ENCODE results near the gene NUMB.
"Not testable (repeated sequence)": the region's sequence is repeated elsewhere in the genome, so short reads cannot be mapped to it uniquely, and the experiment has no call there.

Gene NUMB

DNA sequence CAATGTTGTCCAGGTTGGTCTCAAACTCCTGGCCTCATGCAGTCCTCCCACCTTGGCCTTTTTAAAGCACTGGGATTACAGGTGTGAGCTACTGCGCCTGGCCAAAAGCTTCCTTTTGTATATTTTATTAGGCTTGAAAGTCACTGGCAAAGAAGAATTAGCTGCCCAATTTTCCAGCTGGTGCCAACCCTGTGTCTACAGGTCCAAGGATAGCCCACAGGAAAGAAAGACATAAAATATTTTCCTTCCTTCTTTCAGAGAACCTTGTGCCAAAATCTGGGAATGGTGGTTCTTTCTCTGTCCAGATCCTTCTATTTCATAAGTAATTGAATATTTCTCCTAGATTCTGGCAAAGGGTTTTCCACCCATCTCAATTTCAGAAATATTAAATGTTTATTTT, 84.1 kb downstream of the NUMB start:
- FAIRE-seq (no peak), DNase-seq (ENCODE audit: insufficient read length) (no peak)
- TF ChIP-seq POLR2AphosphoS5 (IDR thresholded peaks at IDR 0.05; ENCODE audit: low read depth, low read length) (no peak), POLR2A (IDR thresholded peaks at IDR 0.05; ENCODE audit: low read depth, low read length) (no peak), TAF1 (IDR thresholded peaks at IDR 0.05; ENCODE audit: borderline replicate concordance, low read depth, low read length) (no peak)

DNA sequence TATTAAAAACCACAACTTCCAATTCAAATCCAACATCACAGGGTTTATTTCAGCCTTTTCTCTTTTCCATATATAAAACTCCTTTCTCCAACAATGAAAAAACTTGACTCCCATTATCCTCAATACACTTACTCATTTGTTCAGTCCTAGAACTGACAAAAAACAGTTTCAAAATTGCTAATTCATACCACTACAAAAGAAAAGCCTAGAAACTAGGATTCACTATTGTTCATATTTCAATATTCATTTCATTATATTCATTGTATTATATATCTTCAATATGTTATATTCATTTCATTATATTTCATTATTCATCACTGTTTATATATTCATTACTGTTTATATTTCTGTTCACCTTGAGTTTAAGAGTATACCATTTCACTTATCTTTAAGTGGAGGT, 85.8 kb downstream of the NUMB start:
- DNase-seq (ENCODE audit: insufficient read length) (no peak), FAIRE-seq (no peak)
- TF ChIP-seq TAF1 (IDR thresholded peaks at IDR 0.05; ENCODE audit: borderline replicate concordance, low read depth, low read length): no peak
- TF ChIP-seq POLR2AphosphoS5 (IDR thresholded peaks at IDR 0.05; ENCODE audit: low read depth, low read length): no peak
- TF ChIP-seq POLR2A (IDR thresholded peaks at IDR 0.05; ENCODE audit: low read depth, low read length): no peak

DNA sequence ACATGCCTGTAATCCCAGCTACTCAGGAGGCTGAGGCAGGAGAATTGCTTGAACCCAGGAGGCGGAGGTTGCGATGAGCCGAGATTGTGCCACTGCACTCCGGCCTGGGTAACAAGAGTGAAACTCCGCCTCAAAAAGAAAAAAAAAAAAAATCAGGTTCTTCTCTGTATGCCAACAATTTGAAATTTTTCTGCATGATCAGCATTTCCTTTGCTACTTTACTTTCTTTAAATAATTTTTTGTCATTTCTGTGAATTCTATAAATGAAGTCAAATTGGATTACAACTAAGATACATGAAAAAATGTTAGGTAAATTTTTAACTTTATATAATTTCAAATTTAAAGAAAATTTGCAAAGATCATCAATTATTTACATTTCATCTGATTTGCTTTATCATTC, 87.8 kb downstream of the NUMB start:
- no peak for DNase-seq (ENCODE audit: insufficient read length)
- no peak for TF ChIP-seq POLR2A (IDR thresholded peaks at IDR 0.05; ENCODE audit: low read depth, low read length)
- no peak for TF ChIP-seq TAF1 (IDR thresholded peaks at IDR 0.05; ENCODE audit: borderline replicate concordance, low read depth, low read length)
- no peak for TF ChIP-seq POLR2AphosphoS5 (IDR thresholded peaks at IDR 0.05; ENCODE audit: low read depth, low read length)
- no peak for FAIRE-seq

DNA sequence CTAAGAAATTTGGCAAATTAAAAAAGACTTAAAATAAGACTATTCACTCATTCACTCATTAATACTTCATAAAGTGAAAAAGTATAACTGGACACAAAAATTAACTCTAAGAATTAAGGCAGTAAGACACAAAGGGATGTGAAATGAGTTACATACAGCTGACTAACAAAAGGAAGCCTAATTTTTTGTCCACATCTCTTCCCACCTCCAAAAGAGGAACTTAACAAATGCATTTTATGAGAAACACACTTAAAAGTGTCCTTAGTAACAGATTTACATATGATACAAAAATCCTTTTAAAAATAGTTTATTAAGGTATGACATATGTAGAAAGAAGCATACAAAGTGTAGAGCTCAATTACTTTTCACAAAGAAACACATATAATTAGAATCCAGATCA, 88.9 kb downstream of the NUMB start:
- FAIRE-seq (no peak), DNase-seq (ENCODE audit: insufficient read length) (no peak)
- no peak for TF ChIP-seq POLR2A (IDR thresholded peaks at IDR 0.05; ENCODE audit: low read depth, low read length)
- no peak for TF ChIP-seq POLR2AphosphoS5 (IDR thresholded peaks at IDR 0.05; ENCODE audit: low read depth, low read length)
- no peak for TF ChIP-seq TAF1 (IDR thresholded peaks at IDR 0.05; ENCODE audit: borderline replicate concordance, low read depth, low read length)

DNA sequence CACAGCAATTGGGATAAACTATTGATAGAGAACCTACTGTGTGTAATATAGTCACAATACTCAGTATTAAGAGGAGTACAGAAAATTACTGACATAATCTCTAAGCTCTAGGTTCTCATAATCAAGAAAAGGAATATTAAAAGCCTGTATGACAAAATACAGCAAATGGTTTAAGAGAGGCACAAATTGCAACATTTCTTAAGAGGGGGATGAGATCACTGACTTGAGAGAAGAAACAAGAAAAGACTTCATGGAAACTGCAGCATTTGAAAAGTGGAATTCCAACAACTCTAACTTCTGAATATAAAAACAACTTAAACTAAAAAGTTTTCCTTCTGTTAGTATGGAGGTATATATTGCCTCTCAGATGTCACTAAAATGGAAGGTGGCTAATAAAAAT, 89.7 kb downstream of the NUMB start:
- FAIRE-seq (no peak), DNase-seq (ENCODE audit: insufficient read length) (no peak)
- TF ChIP-seq TAF1 (IDR thresholded peaks at IDR 0.05; ENCODE audit: borderline replicate concordance, low read depth, low read length) (no peak), POLR2AphosphoS5 (IDR thresholded peaks at IDR 0.05; ENCODE audit: low read depth, low read length) (no peak), POLR2A (IDR thresholded peaks at IDR 0.05; ENCODE audit: low read depth, low read length) (no peak)

DNA sequence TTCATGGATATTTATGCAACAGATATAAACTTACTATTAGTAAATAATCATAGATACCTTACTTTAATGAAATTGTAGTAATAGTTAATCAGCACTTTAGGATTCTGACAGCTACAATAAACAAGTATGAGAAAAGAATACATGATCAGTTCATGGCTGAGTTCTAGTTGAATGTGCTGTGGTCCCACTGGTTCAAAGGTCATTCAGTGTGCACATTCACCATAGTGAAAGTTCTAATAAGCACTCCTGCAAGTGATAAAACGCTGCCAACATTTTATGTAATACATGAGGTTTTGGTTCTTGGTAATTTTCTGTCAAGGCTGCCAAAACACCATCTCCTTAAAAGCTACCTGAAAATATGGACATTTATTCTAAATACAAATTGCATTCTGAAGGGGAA, 92.6 kb downstream of the NUMB start:
- FAIRE-seq (no peak), DNase-seq (ENCODE audit: insufficient read length) (no peak)

DNA sequence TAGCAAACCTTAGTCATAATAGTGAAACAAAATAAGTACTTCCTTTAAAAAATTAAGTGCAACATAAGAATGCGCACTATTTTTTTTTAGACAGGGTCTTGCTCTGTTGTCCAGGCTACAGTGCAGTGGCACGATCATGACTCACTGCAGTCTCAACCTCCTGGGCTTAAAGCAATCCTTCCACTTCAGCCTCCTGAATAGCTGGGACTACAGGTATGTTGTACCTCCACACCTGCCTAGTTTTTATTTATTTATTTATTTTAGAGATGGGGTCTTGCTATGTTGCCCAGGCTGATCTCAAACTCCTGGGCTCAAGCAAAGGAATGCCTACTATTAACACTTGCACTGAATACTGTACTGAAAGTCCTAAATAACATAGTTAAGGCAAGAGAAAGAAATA, 93.8 kb downstream of the NUMB start:
- no peak for TF ChIP-seq POLR2A (IDR thresholded peaks at IDR 0.05; ENCODE audit: low read depth, low read length)
- no peak for TF ChIP-seq TAF1 (IDR thresholded peaks at IDR 0.05; ENCODE audit: borderline replicate concordance, low read depth, low read length)
- TF ChIP-seq POLR2AphosphoS5 (IDR thresholded peaks at IDR 0.05; ENCODE audit: low read depth, low read length): no peak
- DNase-seq (ENCODE audit: insufficient read length) (no peak), FAIRE-seq (no peak)

More for the DNA sequence above, 92.6 kb downstream of the NUMB start:
- TF ChIP-seq POLR2AphosphoS5 (IDR thresholded peaks at IDR 0.05; ENCODE audit: low read depth, low read length) (no peak), TAF1 (IDR thresholded peaks at IDR 0.05; ENCODE audit: borderline replicate concordance, low read depth, low read length) (no peak), POLR2A (IDR thresholded peaks at IDR 0.05; ENCODE audit: low read depth, low read length) (no peak)

DNA sequence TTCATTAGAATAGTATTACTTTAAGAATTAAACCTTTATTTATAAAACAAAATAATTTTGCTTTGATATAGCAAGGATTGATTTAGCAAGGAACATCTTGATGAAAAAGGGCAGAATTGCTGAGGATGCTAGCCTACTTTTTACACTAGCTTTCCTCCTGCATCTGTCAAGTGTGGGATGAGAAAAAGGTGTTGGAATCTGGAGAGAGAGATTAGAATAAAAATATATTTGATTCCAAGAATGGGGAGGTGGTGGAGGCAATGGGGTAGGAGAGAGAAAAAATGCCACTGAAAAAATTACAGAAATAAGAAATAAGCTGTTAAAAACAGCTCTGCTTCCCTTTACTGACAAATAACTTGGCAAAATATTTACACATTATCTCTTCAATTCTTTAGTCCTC, 98.9 kb downstream of the NUMB start:
- no peak for FAIRE-seq
- no peak for DNase-seq (ENCODE audit: insufficient read length)
- TF ChIP-seq POLR2AphosphoS5 (IDR thresholded peaks at IDR 0.05; ENCODE audit: low read depth, low read length) (no peak), TAF1 (IDR thresholded peaks at IDR 0.05; ENCODE audit: borderline replicate concordance, low read depth, low read length) (no peak), POLR2A (IDR thresholded peaks at IDR 0.05; ENCODE audit: low read depth, low read length) (no peak)

DNA sequence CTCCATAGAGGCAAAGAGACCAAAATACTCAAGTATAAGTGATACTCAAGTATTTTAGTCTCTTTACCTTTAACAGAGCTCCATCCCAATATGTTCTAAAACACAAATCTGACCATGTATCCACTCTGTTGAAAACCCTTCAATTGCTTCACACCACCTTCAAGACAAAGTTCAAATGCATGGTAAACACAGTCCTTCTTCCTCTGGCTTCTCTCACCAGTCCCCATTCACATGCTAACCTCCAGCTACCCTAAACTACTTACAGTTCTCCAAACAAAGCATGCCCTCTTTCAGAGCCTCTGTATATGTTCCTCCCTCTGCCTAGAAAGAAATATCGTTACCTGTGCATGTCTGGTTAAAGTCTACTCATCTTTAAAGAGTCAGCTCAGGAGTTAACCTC, 100.2 kb downstream of the NUMB start:
- FAIRE-seq: peak; percentile 44
- TF ChIP-seq POLR2A (IDR thresholded peaks at IDR 0.05; ENCODE audit: low read depth, low read length): no peak
- TF ChIP-seq POLR2AphosphoS5 (IDR thresholded peaks at IDR 0.05; ENCODE audit: low read depth, low read length): no peak
- no peak for TF ChIP-seq TAF1 (IDR thresholded peaks at IDR 0.05; ENCODE audit: borderline replicate concordance, low read depth, low read length)
- DNase-seq (ENCODE audit: insufficient read length): no peak

DNA sequence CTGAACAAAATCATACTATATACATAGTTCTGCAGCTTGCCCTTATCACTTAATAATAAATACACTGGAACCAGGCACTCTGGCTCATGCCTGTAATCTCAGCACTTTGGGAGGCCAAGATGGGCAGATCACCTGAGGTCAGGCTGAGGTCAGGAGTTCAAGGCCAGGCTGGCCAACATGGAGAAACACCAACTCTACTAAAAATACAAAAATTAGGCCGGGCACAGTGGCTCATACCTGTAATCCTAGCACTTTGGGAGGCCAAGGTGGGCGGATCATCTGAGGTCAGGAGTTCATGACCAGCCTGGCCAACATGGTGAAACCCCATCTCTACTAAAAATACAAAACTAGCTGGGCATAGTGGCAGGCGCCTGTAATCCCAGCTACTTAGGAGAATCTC, 109.3 kb downstream of the NUMB start:
- not testable (repeated sequence) for FAIRE-seq; DNase-seq (ENCODE audit: insufficient read length)

DNA sequence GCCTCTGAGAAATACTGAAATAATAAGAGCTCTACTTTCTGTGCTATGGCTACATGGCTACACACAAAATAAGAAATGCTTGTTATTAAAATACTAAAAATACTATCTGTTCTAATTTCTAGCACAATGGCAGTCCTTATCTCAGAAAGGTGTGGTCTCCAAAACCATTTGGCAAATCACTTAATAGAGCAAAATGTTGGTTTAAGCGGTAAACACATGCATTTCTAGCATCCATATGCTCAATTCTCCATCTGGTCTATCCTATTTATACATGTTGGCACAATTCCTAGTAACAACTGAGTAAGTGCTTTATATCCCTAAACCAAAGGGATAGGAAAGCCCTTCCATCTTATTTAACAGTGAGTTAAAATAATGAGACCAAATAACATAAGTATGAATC, 114.0 kb downstream of the NUMB start:
- DNase-seq (ENCODE audit: insufficient read length): no peak

DNA sequence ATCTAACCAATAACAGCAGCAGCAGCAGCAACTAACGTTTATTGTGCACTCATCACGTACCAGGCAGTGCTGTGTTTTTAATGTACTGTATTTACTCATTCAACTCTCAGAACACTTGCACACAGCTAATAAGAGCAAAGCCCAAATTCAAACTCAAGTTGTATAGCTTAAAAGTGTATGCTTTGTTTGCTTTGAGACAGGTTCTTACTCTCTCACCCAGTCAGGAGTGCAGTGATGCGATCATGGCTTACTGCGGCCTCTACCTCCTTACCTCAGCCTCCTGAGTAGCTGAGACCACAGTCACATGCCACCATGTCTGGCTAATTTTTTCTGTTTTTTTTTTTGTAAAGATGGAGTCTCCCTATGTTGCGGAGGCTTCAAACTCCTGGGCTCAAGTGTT, 115.7 kb downstream of the NUMB start:
- TF ChIP-seq TAF1 (IDR thresholded peaks at IDR 0.05; ENCODE audit: borderline replicate concordance, low read depth, low read length): no peak
- no peak for TF ChIP-seq POLR2AphosphoS5 (IDR thresholded peaks at IDR 0.05; ENCODE audit: low read depth, low read length)
- TF ChIP-seq POLR2A (IDR thresholded peaks at IDR 0.05; ENCODE audit: low read depth, low read length): no peak
- DNase-seq (ENCODE audit: insufficient read length) (no peak), FAIRE-seq (no peak)

More for the DNA sequence above, 114.0 kb downstream of the NUMB start:
- peak; percentile 74 for FAIRE-seq
- no peak for TF ChIP-seq TAF1 (IDR thresholded peaks at IDR 0.05; ENCODE audit: borderline replicate concordance, low read depth, low read length)
- no peak for TF ChIP-seq POLR2AphosphoS5 (IDR thresholded peaks at IDR 0.05; ENCODE audit: low read depth, low read length)
- no peak for TF ChIP-seq POLR2A (IDR thresholded peaks at IDR 0.05; ENCODE audit: low read depth, low read length)
